SK-N-DZ (cell line): ENCODE results near the gene OR51E2.

Experiments used
- DNase-seq: peaks from one replicate; pipeline ENCODE4 v3.0.0-alpha.2; 2015; ENCODE audit warnings: low spot score

The OR51E2 gene

GRCh38 chr11:4664183-4664582, 33.5 kb downstream of the OR51E2 start:
- DNase-seq: no peak

GRCh38 chr11:4662876-4663275, 34.8 kb downstream of the OR51E2 start:
- no peak for DNase-seq

GRCh38 chr11:4658629-4659445, 38.8 kb downstream of the OR51E2 start:
- no peak for DNase-seq

- DNase-seq: no peak
Measured at GRCh38 chr11:4654635-4655369, 42.9 kb downstream of the OR51E2 start.

GRCh38 chr11:4647766-4648165, 49.9 kb downstream of the OR51E2 start:
- peak; percentile 29 for DNase-seq

- DNase-seq: no peak
Measured at GRCh38 chr11:4645974-4646373, 51.7 kb downstream of the OR51E2 start.

- DNase-seq: no peak
Measured at GRCh38 chr11:4644233-4644632, 53.4 kb downstream of the OR51E2 start.

GRCh38 chr11:4643682-4644081, 54.0 kb downstream of the OR51E2 start, which contains the start of gene OR51E1:
Gene OR51E1 (plus strand): TSS chr11:4643982. CDS start chr11:4652527, 8,545 bp downstream.
- DNase-seq: no peak

GRCh38 chr11:4643076-4643475, 54.6 kb downstream of the OR51E2 start:
- DNase-seq: no peak

GRCh38 chr11:4642043-4642442, 55.6 kb downstream of the OR51E2 start:
- no peak for DNase-seq

- no peak for DNase-seq
Measured at GRCh38 chr11:4641501-4641900, 56.2 kb downstream of the OR51E2 start.

GRCh38 chr11:4639931-4640330, 57.7 kb downstream of the OR51E2 start:
- no peak for DNase-seq

- no peak for DNase-seq
Measured at GRCh38 chr11:4637662-4638047, 60.0 kb downstream of the OR51E2 start.

GRCh38 chr11:4636962-4637661, 60.5 kb downstream of the OR51E2 start, which contains the start of gene OR51D1:
Gene OR51D1 (plus strand): TSS chr11:4637477. CDS start chr11:4639791, 2,314 bp downstream.
- DNase-seq: peak; percentile 63

- no peak for DNase-seq
Measured at GRCh38 chr11:4636136-4636535, 61.5 kb downstream of the OR51E2 start.
